Peyer's patch (tissue), 4 donors: ENCODE results near the gene FAM53C. TPM values are rescaled to one million over a fixed set of nuclear protein-coding genes. Genes with fewer than 3 reads are reported as not detected.
A peak's percentile ranks its signal among the peaks of the same experiment; 100 is the strongest.

Source experiments
- DNase-seq, 3 donors: peaks; one replicate each; pipeline ENCODE4 v3.0.0-alpha.2; 2017 to 2019
- H3K27ac ChIP-seq, 4 donors: fragments of 200-600 bp; sonication (generic); one replicate each; pipeline ENCODE4 v1.5.1; 2016 to 2019
- H3K27me3 ChIP-seq, 2 donors: fragments of 200-600 bp; sonication (generic); one replicate each; pipeline ENCODE4 v1.5.1; 2019
- H3K36me3 ChIP-seq, 3 donors: fragments of 200-600 bp; sonication (generic); one replicate each; pipeline ENCODE4 v1.5.1; 2016 to 2019
- H3K4me1 ChIP-seq, 4 donors: fragments of 200-600 bp; sonication (generic); one replicate each; pipeline ENCODE4 v1.5.1; 2016 to 2019
- H3K4me3 ChIP-seq, 4 donors: fragments of 200-600 bp; sonication (generic); 1 replicate in 3 of 4; 2 replicates in 1 of 4; pipeline ENCODE4 v1.5.1; 2016 to 2019; ENCODE audit warnings: mild to moderate bottlenecking in 1 of 4
- H3K9me3 ChIP-seq, 4 donors: fragments of 200-600 bp; sonication (generic); one replicate each; pipeline ENCODE4 v1.5.1; 2016 to 2019; ENCODE audit warnings: mild to moderate bottlenecking in 1 of 4
- POLR2A ChIP-seq, 2 donors: fragments of 450-650 bp; IDR thresholded peaks; one replicate each; pipeline ENCODE4 v1.5.1; 2017; ENCODE audit warnings: antibody characterized with exemption in 2 of 2, mild to moderate bottlenecking in 2 of 2, moderate library complexity in 2 of 2
- total RNA-seq, 4 donors: library from RNA; depleted of rRNA; stranded (reverse); fragments of >200 nt; gene quantifications; one replicate each; pipeline ENCODE4 v1.1.0, GENCODE V29; 2016
- TF ChIP-seq, protein P1 (sequence below), 6 experiments: fragments of 450-650 bp in 4 of 6; fragments of 200-600 bp in 2 of 6; sonication (generic) in 1 of 6; IDR thresholded peaks; one replicate each; pipeline ENCODE4 v1.5.1; 2017 to 2019; ENCODE audit warnings: antibody characterized with exemption in 6 of 6, mild to moderate bottlenecking in 3 of 6, moderate library complexity in 1 of 6

FAM53C gene
- total RNA-seq, 4 donors from 2014 or later, result 19.1 to 22.1 (median 20.7) TPM

DNA sequence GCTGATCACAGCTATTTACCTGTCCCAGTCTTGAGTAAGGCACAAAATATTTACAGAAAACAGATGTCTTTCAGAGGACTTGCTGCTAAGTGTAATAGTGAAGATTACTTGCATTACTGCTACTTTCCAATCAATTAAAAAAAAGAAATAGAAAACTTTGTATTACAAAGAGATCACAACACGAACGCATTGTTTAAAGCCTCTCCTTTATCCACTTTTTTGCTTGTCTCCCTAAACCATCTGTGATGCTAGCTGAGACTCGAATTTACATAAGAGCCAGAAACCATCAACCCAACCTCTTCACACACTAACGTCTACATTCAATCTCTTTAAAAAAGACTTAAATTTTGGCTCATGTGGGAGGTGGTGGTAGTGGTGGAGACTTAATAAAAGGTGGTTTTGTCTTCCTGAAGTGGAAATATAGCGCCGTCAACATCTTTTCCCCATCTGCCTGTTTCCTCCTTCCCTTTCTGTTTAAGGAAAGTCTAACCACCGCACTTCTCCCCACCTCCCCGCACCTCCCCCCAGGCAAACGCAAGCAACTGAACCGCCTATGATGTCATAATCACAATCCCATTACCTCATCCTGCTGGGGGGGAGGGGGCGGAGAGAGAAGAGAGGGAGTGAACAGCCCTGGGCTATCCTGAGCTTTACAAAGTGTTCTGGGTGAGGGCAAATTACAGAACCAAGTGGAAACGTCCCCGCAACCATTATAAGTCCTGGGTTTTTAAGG is 948 bp upstream of the FAM53C start:
- peaks cover 0 to 20% (median 0%) of the 10 kb centered on the region in 4 donors for H3K4me1 ChIP-seq
- H3K36me3 ChIP-seq, result peaks cover 0 to 11% (median 0%) of the 10 kb centered on the region in 3 donors
- TF ChIP-seq POLR2A (IDR thresholded peaks at IDR 0.05), result no peak
- TF ChIP-seq, protein P1, sequence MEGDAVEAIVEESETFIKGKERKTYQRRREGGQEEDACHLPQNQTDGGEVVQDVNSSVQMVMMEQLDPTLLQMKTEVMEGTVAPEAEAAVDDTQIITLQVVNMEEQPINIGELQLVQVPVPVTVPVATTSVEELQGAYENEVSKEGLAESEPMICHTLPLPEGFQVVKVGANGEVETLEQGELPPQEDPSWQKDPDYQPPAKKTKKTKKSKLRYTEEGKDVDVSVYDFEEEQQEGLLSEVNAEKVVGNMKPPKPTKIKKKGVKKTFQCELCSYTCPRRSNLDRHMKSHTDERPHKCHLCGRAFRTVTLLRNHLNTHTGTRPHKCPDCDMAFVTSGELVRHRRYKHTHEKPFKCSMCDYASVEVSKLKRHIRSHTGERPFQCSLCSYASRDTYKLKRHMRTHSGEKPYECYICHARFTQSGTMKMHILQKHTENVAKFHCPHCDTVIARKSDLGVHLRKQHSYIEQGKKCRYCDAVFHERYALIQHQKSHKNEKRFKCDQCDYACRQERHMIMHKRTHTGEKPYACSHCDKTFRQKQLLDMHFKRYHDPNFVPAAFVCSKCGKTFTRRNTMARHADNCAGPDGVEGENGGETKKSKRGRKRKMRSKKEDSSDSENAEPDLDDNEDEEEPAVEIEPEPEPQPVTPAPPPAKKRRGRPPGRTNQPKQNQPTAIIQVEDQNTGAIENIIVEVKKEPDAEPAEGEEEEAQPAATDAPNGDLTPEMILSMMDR (IDR thresholded peaks at IDR 0.05), result no peak
- peak in 2 of 3 donors; percentile 74 to 88 for DNase-seq
- peak overlapping the region; percentile 80 to 91 (median 84) for H3K4me3 ChIP-seq
- H3K9me3 ChIP-seq, result no peaks in the 10 kb centered on the region
- H3K27ac ChIP-seq, result peak overlapping the region; percentile 86 to 92 (median 89)
- no peaks in the 10 kb centered on the region for H3K27me3 ChIP-seq

DNA sequence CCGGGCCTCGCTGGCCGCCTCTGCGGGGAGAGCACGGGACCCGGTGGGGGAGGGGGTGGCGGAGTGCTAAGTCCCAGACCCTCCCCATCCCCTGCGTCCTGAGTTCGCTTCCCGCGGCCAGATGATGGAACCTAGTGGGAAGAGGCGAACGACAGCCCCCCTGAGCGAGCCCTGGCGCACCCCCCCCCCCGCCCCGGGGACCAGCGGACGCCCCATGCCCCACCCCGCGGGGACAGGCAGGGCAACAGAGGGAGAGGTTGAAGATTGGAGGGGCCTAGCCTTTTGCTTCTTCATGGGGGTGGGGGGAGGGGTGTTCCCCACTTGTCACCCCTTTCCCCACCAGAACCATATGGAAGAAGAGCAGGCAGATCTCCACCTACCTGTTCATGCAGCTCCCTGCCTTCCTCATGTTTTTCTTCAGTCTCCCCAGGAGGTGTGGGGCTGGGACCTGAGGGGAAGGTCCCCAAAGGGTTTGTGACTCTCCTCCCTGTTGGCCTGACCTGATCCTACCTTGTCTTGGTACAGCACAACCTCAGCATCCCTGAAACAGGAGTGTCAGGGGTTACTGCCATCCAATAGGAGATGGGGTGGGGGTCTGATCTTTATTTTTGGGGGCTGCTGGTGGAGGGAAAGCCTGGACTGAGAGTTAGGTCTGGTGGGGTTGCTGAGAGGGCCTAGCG is 485 bp downstream of the FAM53C start:
- H3K27ac ChIP-seq, result peak overlapping the region; percentile 86 to 92 (median 89)
- DNase-seq, result no peak
- H3K4me1 ChIP-seq, result peaks cover 0 to 20% (median 0%) of the 10 kb centered on the region in 4 donors
- H3K27me3 ChIP-seq, result no peaks in the 10 kb centered on the region
- TF ChIP-seq, protein P1 (IDR thresholded peaks at IDR 0.05), result no peak
- TF ChIP-seq POLR2A (IDR thresholded peaks at IDR 0.05), result no peak
- peaks cover 0 to 21% (median 0%) of the 10 kb centered on the region in 3 donors for H3K36me3 ChIP-seq
- peak overlapping the region; percentile 80 to 91 (median 84) for H3K4me3 ChIP-seq
- no peaks in the 10 kb centered on the region for H3K9me3 ChIP-seq

DNA sequence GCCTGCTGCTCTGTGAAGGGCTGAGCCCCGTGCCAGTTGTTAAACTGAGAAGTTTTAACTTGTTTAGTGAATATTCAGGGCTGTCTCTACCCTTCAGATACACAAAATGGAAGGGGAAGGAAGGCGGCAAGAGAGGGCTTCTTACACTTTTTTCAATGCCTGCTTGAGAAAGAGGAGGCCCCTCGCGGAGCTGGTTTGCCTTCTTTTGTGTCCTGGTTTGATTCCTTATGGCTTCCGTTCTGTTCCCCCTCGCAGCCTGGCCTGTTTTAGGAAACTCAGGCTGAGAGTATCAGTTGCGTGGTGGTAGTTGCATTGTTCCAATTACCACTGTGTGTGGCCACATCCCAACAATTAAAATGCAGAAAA is 1.0 kb downstream of the FAM53C start:
- Histone ChIP-seq H3K4me1 (peaks cover 0 to 20% (median 0%) of the 10 kb centered on the region in 4 donors), H3K27me3 (no peaks in the 10 kb centered on the region), H3K27ac (peak overlapping the region; percentile 86 to 92 (median 89)), H3K9me3 (no peaks in the 10 kb centered on the region), H3K4me3 (peak overlapping the region; percentile 80 to 91 (median 84)), H3K36me3 (peaks cover 0 to 26% (median 0%) of the 10 kb centered on the region in 3 donors)
- DNase-seq, result no peak
- TF ChIP-seq, protein P1 (IDR thresholded peaks at IDR 0.05), result no peak
- TF ChIP-seq POLR2A (IDR thresholded peaks at IDR 0.05), result no peak

DNA sequence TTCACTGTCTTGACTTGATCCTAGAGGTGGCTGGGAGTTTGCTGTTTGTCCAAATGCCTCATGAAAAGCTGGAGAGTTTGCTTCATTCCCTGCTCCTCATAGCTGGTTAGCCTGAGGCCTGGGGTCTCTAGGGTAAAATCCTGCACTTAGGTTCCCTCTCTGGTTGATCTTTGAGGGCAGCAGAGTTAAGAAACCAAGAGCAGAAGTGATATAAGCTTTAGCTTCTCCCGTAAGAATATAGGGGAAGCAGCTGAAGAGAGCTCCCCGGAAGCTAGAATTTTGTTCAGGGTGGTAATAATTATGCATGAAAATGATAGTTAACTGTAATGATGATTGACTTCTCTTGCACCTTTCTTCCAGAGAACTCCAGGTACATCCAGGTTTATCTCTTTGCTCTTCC is 1.4 kb downstream of the FAM53C start:
- TF ChIP-seq, protein P1 (IDR thresholded peaks at IDR 0.05), result no peak
- no peak for TF ChIP-seq POLR2A (IDR thresholded peaks at IDR 0.05)
- peaks cover 0 to 20% (median 0%) of the 10 kb centered on the region in 4 donors for H3K4me1 ChIP-seq
- no peaks in the 10 kb centered on the region for H3K27me3 ChIP-seq
- H3K36me3 ChIP-seq, result peaks cover 0 to 30% (median 0%) of the 10 kb centered on the region in 3 donors
- peak overlapping the region in 3 of 4 donors; percentile 86 to 92 (median 88) for H3K27ac ChIP-seq
- no peak for DNase-seq
- peak overlapping the region in 3 of 4 donors; percentile 80 to 91 (median 83) for H3K4me3 ChIP-seq
- H3K9me3 ChIP-seq, result no peaks in the 10 kb centered on the region

DNA sequence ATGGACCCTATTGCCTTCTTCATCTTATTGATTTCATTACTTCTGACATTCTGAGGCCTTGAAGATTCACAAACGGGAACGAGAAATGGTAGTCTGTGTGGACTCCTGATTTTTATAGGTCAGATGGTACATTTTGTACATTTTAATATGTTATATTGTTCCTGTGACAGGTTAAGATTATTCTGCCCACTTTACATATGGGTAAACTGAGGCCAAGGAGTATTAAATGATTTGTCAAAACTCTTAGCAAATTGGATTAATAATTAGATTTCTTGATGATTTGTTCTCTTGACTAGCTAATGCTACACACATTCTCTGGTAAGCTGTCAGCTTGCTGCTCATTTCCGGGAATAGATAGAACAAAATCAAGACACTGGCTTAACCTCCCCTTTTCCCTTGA is 1.9 kb downstream of the FAM53C start:
- H3K4me3 ChIP-seq, result no peak overlapping the region

More for the DNA sequence above, 1.9 kb downstream of the FAM53C start:
- Histone ChIP-seq H3K36me3 (peaks cover 0 to 35% (median 0%) of the 10 kb centered on the region in 3 donors), H3K4me1 (peaks cover 0 to 20% (median 0%) of the 10 kb centered on the region in 4 donors), H3K9me3 (no peaks in the 10 kb centered on the region), H3K27ac (no peak overlapping the region), H3K27me3 (no peaks in the 10 kb centered on the region)
- DNase-seq, result no peak
- TF ChIP-seq, protein P1 (IDR thresholded peaks at IDR 0.05), result no peak
- TF ChIP-seq POLR2A (IDR thresholded peaks at IDR 0.05), result no peak
